Kidney (tissue), 14 donors: ENCODE results near the gene TMEM63B. TPM values are rescaled to one million over a fixed set of nuclear protein-coding genes. Genes with fewer than 3 reads are reported as not detected.

Experiments used
- DNase-seq, 5 donors: peaks; one replicate each; pipeline ENCODE4 v3.0.0-alpha.2; 2013 to 2020
- FAIRE-seq: peaks from 2 replicates; lab custom pipeline; 2012; peaks lifted over from hg19 to GRCh38; lab: Jason Lieb, UNC
- H3K27ac ChIP-seq, 2 donors: one replicate each; pipeline ENCODE4 v1.7.0; 2013; ENCODE audit warnings: low read depth in 2 of 2, low read length in 2 of 2, inconsistent platforms in 1 of 2
- H3K27me3 ChIP-seq: one replicate; pipeline ENCODE4 v1.7.1; 2013; ENCODE audit warnings: low read length, inconsistent platforms; ENCODE audit not compliant: control insufficient read depth, insufficient read depth
- H3K36me3 ChIP-seq, 3 donors: one replicate each; pipeline versions ENCODE4 v1.7.0 to v1.7.1; 2013; ENCODE audit warnings: low read length in 3 of 3, control low read depth in 1 of 3, inconsistent platforms in 1 of 3; ENCODE audit not compliant: insufficient read depth in 3 of 3, control insufficient read depth in 2 of 3
- H3K4me1 ChIP-seq, 3 donors: one replicate each; pipeline versions ENCODE4 v1.7.0 to v1.7.1; 2013; ENCODE audit warnings: low read length in 3 of 3, inconsistent platforms in 1 of 3, low read depth in 1 of 3; ENCODE audit not compliant: control insufficient read depth in 2 of 3, insufficient read depth in 2 of 3
- H3K4me3 ChIP-seq, 3 donors: one replicate each; pipeline versions ENCODE4 v1.7.0 to v1.8.1; 2013; ENCODE audit warnings: low read length in 3 of 3, control low read depth in 1 of 3, inconsistent platforms in 1 of 3
- H3K9ac ChIP-seq, 3 donors: one replicate each; pipeline versions ENCODE4 v1.7.0 to v1.7.1; 2013; ENCODE audit warnings: low read length in 3 of 3, control low read depth in 1 of 3, inconsistent platforms in 1 of 3
- H3K9me3 ChIP-seq, 3 donors: one replicate each; pipeline versions ENCODE4 v1.7.0 to v1.7.1; 2013; ENCODE audit warnings: low read length in 3 of 3, control low read depth in 1 of 3, inconsistent platforms in 1 of 3; ENCODE audit not compliant: control insufficient read depth in 2 of 3, insufficient read depth in 1 of 3
- intact Hi-C: fragments of 100-400 bp; cut with DNase I; formaldehyde crosslinking; loops from one replicate; pipeline ENCODE4 v1.11.1; 2022
- polyA plus RNA-seq: library from polyadenylated mRNA; stranded (reverse); fragments of 350-450 nt; fragmentation: Illumina TruSeq; extraction: RNeasy Lipid Tissue Mini Kit (QIAGEN cat#74804); gene quantifications from one replicate; pipeline ENCODE4 v1.2.3, GENCODE V29; 2014; ENCODE audit warnings: low read depth, low replicate concordance; ENCODE audit not compliant: insufficient read depth
- total RNA-seq: library from RNA; stranded (reverse); fragmentation: NEBNext Ultra II Directional; extraction: Animal tissue kit (Norgen Biotek cat#: 25700); gene quantifications from one replicate; pipeline ENCODE4 v1.2.1, GENCODE V29; 2021
- TF ChIP-seq, protein P1 (sequence below): IDR thresholded peaks from 3 replicates; pipeline ENCODE4 v1.5.1; 2012; ENCODE audit warnings: mild to moderate bottlenecking, moderate library complexity, borderline replicate concordance; ENCODE audit not compliant: insufficient read depth; ENCODE audit errors: extremely low read depth
- donor health status: control.
- donor health status: control.
- donor health status: control.
- donor health status: control.
- donor health status: control.
- donor health status: DM: yes; HTN: yes; CAD: no.
- donor health status: Normal renal cell carcinoma (clear cell type).

Gene TMEM63B
- total and polyA plus RNA-seq, 2 donors from 2014 or later = 18.2 to 27.3 TPM

- Histone ChIP-seq H3K9me3 (no peaks in the 10 kb centered on the region), H3K27me3 (no peaks in the 10 kb centered on the region), H3K4me3 (no peak overlapping the region), H3K36me3 (no peaks in the 10 kb centered on the region), H3K9ac (no peak overlapping the region), H3K27ac (no peak overlapping the region), H3K4me1 (no peaks in the 10 kb centered on the region)
- intact Hi-C loops = no loop called here
- peak in 1 of 5 donors; percentile 32 for DNase-seq
- FAIRE-seq = no peak
- TF ChIP-seq, protein P1, sequence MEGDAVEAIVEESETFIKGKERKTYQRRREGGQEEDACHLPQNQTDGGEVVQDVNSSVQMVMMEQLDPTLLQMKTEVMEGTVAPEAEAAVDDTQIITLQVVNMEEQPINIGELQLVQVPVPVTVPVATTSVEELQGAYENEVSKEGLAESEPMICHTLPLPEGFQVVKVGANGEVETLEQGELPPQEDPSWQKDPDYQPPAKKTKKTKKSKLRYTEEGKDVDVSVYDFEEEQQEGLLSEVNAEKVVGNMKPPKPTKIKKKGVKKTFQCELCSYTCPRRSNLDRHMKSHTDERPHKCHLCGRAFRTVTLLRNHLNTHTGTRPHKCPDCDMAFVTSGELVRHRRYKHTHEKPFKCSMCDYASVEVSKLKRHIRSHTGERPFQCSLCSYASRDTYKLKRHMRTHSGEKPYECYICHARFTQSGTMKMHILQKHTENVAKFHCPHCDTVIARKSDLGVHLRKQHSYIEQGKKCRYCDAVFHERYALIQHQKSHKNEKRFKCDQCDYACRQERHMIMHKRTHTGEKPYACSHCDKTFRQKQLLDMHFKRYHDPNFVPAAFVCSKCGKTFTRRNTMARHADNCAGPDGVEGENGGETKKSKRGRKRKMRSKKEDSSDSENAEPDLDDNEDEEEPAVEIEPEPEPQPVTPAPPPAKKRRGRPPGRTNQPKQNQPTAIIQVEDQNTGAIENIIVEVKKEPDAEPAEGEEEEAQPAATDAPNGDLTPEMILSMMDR = no peak
Observed at GRCh38 chr6:44178424-44179071, 51.2 kb downstream of the TMEM63B start.

DNA sequence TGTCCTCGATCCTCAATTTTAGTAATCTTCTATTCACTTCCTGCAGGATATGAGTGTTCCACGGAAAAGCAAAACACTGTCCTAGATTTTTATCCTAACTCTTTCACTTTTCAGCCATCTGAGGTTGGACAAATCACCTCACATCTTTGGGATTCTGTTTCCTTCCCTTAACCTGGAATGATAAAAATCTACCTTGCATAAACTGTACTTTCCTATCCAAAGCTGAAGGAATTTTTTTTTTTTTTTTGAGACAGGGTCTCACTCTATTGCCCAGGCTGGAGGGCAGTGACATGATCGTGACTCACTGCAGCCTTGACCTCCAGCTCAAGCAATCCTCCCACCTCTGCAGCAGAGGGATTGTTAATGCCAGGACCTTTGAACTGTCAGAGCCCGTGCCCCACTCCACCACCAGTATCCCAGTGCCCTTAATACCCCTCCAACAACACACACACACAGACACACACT is 51.8 kb downstream of the TMEM63B start:
- Histone ChIP-seq H3K9ac (no peak overlapping the region), H3K27me3 (no peaks in the 10 kb centered on the region), H3K27ac (no peak overlapping the region), H3K9me3 (no peaks in the 10 kb centered on the region), H3K36me3 (no peaks in the 10 kb centered on the region), H3K4me1 (no peaks in the 10 kb centered on the region), H3K4me3 (no peak overlapping the region)
- TF ChIP-seq, protein P1 = no peak
- intact Hi-C loops = no loop called here
- FAIRE-seq (no peak), DNase-seq (no peak)

GRCh38 chr6:44179648-44180047 is 52.3 kb downstream of the TMEM63B start:
- no peak overlapping the region for H3K4me3 ChIP-seq
- FAIRE-seq = no peak

More at GRCh38 chr6:44179648-44180047, 52.3 kb downstream of the TMEM63B start:
- Histone ChIP-seq H3K9me3 (no peaks in the 10 kb centered on the region), H3K27me3 (no peaks in the 10 kb centered on the region), H3K36me3 (no peaks in the 10 kb centered on the region), H3K9ac (no peak overlapping the region), H3K27ac (no peak overlapping the region), H3K4me1 (no peaks in the 10 kb centered on the region)
- intact Hi-C loops = no loop called here
- TF ChIP-seq, protein P1 = no peak
- DNase-seq = peak in 1 of 5 donors; percentile 35
